ENCODE results near the gene NR1D1. TPM values are rescaled to one million over a fixed set of nuclear protein-coding genes. Genes with fewer than 3 reads are reported as not detected.

NR1D1 gene
- total and polyA plus RNA-seq, 4 donors, result 3.2 to 19.6 (median 14.1) TPM

DNA sequence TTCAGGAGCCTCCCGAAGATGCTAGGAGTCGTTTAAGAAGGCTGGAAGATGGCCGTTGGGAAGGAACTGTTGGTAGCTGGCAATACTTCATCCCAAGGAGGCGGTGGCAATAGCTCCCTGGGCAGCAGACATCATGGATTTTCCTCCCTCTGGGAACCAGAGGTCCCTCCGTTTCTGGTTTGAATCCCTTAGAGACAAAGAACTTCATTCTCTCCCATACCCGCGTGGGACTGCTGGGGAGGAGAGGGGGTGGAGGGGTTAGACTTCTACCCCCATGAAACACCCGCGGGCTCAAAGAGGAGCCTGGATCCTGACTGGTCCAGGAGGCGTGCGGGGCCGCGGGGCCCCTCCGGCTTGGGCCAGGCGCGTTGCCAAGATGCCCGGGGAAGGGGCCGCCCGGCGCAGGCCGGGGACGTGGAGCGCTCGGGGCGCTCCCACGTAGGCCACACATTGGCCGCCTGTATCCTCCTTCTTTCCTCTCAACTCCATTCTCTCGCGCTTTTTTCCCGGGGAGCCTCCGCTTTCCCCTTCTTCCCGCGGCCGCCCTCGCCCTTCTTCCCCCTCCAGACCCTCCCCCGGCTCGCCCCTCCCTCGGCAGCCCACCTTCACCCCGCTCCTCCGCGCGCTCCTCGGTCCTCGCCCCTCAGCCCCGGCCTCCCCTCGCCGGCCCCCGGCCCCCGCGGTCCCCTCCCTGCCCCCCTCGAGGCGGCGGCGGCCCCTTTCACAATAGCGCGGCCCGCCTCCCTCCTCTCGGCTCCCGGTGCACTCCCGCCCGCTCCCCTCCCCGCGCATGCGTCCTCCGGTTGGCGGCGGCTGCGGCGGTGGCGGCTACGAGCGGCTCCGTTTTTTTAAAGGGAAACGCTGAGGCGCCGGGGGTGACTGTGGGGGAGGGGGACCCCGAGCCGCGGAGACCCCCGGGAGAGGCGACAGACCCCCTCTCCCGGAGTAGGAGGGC lies 21.1 kb upstream of the NR1D1 start, which contains the start of gene MSL1:
Gene MSL1, plus strand, starts transcription at position 791 of the 955 bp plus-strand sequence. CDS start 642 bp downstream, outside the sequence.
- Histone ChIP-seq H3K4me3 (peak within 1 kb of the TSS; percentile 87), H3K4me1 (ENCODE audit: control insufficient read depth in 5 of 5, insufficient read depth in 5 of 5, low read length in 5 of 5) (peaks cover 0 to 21% (median 7%) of the 10 kb centered on the region in 5 donors), H3K9ac (ENCODE audit: insufficient read depth in 1 of 2, low read length in 2 of 2) (peak within 1 kb of the TSS; percentile 91 to 98), H3K36me3 (ENCODE audit: control insufficient read depth in 4 of 4, insufficient read depth in 4 of 4, low read length in 4 of 4) (peaks cover 4 to 5% (median 5%) of the 10 kb centered on the region in 4 donors), H3K9me3 (ENCODE audit: control insufficient read depth in 4 of 4, insufficient read depth in 3 of 4, low read length in 3 of 4) (no peaks in the 10 kb centered on the region), H3K27ac (ENCODE audit: low read depth in 1 of 2, low read length in 1 of 2) (peak within 1 kb of the TSS; percentile 96 to 99), H3K27me3 (ENCODE audit: control insufficient read depth in 3 of 3, insufficient read depth in 3 of 3, low read length in 2 of 3) (no peaks in the 10 kb centered on the region)
- WGBS, 2 donors, result 1% methylated on average over 58 to 82 of the region's 82 CpGs
- ATAC-seq (ENCODE audit: insufficient read depth, low FRiP score) (peak; percentile 73), DNase-seq (peak; percentile 93 to 95 (median 93))
- TF ChIP-seq, protein P1, sequence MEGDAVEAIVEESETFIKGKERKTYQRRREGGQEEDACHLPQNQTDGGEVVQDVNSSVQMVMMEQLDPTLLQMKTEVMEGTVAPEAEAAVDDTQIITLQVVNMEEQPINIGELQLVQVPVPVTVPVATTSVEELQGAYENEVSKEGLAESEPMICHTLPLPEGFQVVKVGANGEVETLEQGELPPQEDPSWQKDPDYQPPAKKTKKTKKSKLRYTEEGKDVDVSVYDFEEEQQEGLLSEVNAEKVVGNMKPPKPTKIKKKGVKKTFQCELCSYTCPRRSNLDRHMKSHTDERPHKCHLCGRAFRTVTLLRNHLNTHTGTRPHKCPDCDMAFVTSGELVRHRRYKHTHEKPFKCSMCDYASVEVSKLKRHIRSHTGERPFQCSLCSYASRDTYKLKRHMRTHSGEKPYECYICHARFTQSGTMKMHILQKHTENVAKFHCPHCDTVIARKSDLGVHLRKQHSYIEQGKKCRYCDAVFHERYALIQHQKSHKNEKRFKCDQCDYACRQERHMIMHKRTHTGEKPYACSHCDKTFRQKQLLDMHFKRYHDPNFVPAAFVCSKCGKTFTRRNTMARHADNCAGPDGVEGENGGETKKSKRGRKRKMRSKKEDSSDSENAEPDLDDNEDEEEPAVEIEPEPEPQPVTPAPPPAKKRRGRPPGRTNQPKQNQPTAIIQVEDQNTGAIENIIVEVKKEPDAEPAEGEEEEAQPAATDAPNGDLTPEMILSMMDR (IDR thresholded peaks at IDR 0.05; ENCODE audit: control extremely low read depth, extremely low read depth), result no peak

DNA sequence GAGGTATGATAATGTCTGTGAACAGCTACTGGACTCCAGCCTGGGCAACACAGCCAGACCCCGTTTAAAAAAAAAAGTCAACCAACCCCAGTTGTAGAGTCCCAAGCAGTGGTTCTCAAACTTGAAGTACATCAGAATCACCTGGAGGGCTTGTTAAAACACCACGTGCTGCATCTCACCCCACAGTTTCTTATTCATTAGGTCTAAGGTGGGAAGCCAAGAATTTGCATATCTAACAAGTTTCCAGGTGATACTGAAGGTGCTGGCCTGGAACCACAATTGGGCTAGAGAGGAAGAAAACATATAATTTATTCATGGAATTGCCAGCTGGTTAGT lies 14.7 kb upstream of the NR1D1 start:
- peaks cover 5 to 54% (median 38%) of the 10 kb centered on the region in 5 donors for H3K4me1 ChIP-seq (ENCODE audit: control insufficient read depth in 5 of 5, insufficient read depth in 5 of 5, low read length in 5 of 5)
- H3K9ac ChIP-seq (ENCODE audit: insufficient read depth in 1 of 2, low read length in 2 of 2), result no peak overlapping the region
- H3K4me3 ChIP-seq, result no peak overlapping the region
- no peak for DNase-seq
- no peak for ATAC-seq (ENCODE audit: insufficient read depth, low FRiP score)
- H3K27ac ChIP-seq (ENCODE audit: low read depth in 1 of 2, low read length in 1 of 2), result no peak overlapping the region
- WGBS, 2 donors, result 64 to 87% methylated on average over 2 of the region's 2 CpGs
- no peaks in the 10 kb centered on the region for H3K9me3 ChIP-seq (ENCODE audit: control insufficient read depth in 4 of 4, insufficient read depth in 3 of 4, low read length in 3 of 4)
- TF ChIP-seq, protein P1 (IDR thresholded peaks at IDR 0.05; ENCODE audit: control extremely low read depth, extremely low read depth), result no peak
- H3K27me3 ChIP-seq (ENCODE audit: control insufficient read depth in 3 of 3, insufficient read depth in 3 of 3, low read length in 2 of 3), result no peaks in the 10 kb centered on the region
- H3K36me3 ChIP-seq (ENCODE audit: control insufficient read depth in 4 of 4, insufficient read depth in 4 of 4, low read length in 4 of 4), result no peaks in the 10 kb centered on the region

DNA sequence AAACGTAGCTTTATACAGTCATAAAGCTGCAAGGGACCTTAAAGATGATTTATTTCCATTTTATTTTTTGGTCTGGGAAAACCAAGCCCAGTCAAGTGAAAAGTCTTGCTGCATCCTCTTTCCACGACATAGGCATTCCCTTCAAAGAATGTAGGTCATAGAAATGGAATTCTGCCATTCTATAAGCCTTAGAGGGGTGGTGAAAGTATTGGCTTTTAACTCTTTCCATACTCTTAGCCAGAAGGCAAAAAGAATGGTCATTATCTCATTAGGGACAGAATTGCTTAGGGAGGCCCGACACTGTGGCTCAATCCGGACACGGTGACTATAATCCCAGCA lies 13.5 kb upstream of the NR1D1 start:
- Histone ChIP-seq H3K4me3 (no peak overlapping the region), H3K4me1 (ENCODE audit: control insufficient read depth in 5 of 5, insufficient read depth in 5 of 5, low read length in 5 of 5) (peaks cover 5 to 58% (median 44%) of the 10 kb centered on the region in 5 donors), H3K27me3 (ENCODE audit: control insufficient read depth in 3 of 3, insufficient read depth in 3 of 3, low read length in 2 of 3) (no peaks in the 10 kb centered on the region), H3K27ac (ENCODE audit: low read depth in 1 of 2, low read length in 1 of 2) (peak overlapping the region; percentile 67 to 88), H3K36me3 (ENCODE audit: control insufficient read depth in 4 of 4, insufficient read depth in 4 of 4, low read length in 4 of 4) (no peaks in the 10 kb centered on the region), H3K9ac (ENCODE audit: insufficient read depth in 1 of 2, low read length in 2 of 2) (peak overlapping the region in 1 of 2 donors; percentile 91), H3K9me3 (ENCODE audit: control insufficient read depth in 4 of 4, insufficient read depth in 3 of 4, low read length in 3 of 4) (no peaks in the 10 kb centered on the region)
- WGBS, 2 donors, result 54 to 60% methylated on average over 5 of the region's 5 CpGs
- no peak for ATAC-seq (ENCODE audit: insufficient read depth, low FRiP score)
- TF ChIP-seq, protein P1 (IDR thresholded peaks at IDR 0.05; ENCODE audit: control extremely low read depth, extremely low read depth), result no peak
- DNase-seq, result peak in 2 of 3 donors; percentile 63 to 73
